Measurements from ENCODE around the gene SEZ6L2. TPM values are rescaled to one million over a fixed set of nuclear protein-coding genes. Genes with fewer than 3 reads are reported as not detected.

Gene SEZ6L2
- total and polyA plus RNA-seq, 2 of the 8 experiments (the other 6 are each of a cell fraction or from before 2014, with no cell fraction given) = 43.5 to 47.7 TPM

GRCh38 chr16:29878172-29878571 is 21.2 kb downstream of the SEZ6L2 start:
- Histone ChIP-seq H3K9me3 (ENCODE audit: insufficient read depth in 2 of 2, low read depth in 1 of 2, low read length in 1 of 2) (no peaks in the 10 kb centered on the region), H3K79me2 (ENCODE audit: control insufficient read depth in 1 of 2, insufficient read depth in 2 of 2, low read length in 2 of 2) (no peaks in the 10 kb centered on the region; a peak in 1 of 4 replicates), H2BK12ac (ENCODE audit: low read depth, low read length) (peak overlapping the region; percentile 52; the same call in 1 of the 2 replicates), H4K5ac (ENCODE audit: insufficient read length, low read depth, low read length) (no peak overlapping the region), H2BK120ac (replicated peaks; ENCODE audit: low read depth, low read length) (no peak overlapping the region), H3K23ac (ENCODE audit: insufficient read length) (no peak overlapping the region), H2BK15ac (ENCODE audit: low read length) (no peak overlapping the region), H4K8ac (ENCODE audit: extremely low read depth, insufficient read depth, low read length) (no peak overlapping the region), H3K4ac (replicated peaks; ENCODE audit: insufficient read length, low read depth, low read length) (no peak overlapping the region), H4K20me1 (replicated peaks in 1 of 2; ENCODE audit: control insufficient read depth in 1 of 2, insufficient read depth in 2 of 2, low read length in 2 of 2) (peaks cover 0 to 1% of the 10 kb centered on the region in 2 experiments), H3K4me1 (replicated peaks in 1 of 4; ENCODE audit: control insufficient read depth in 3 of 4, insufficient read depth in 4 of 4, low read length in 3 of 4) (peaks cover 0 to 11% (median 7%) of the 10 kb centered on the region in 4 experiments; a peak in 5 of 7 replicates), H2BK20ac (ENCODE audit: low read length) (no peak overlapping the region), H2AFZ (ENCODE audit: low read length) (0 out of 2 replicates have a peak overlapping the region, but pooled peaks have one; percentile 37), H3K4me2 (ENCODE audit: insufficient read depth in 1 of 2, low read depth in 2 of 2, low read length in 2 of 2) (peak overlapping the region; percentile 47 to 69; a peak in 3 of 4 replicates), H2AK5ac (ENCODE audit: low read depth, low read length) (peak overlapping the region; percentile 4; the same call in 1 of the 2 replicates), H3K18ac (ENCODE audit: extremely low read depth, low read length) (no peak overlapping the region), H3K27ac (ENCODE audit: low read depth, low read length) (peak overlapping the region; percentile 42), H3K36me3 (ENCODE audit: control insufficient read depth in 2 of 4, insufficient read depth in 4 of 4, low read length in 3 of 4) (peaks cover 0 to 5% (median 0%) of the 10 kb centered on the region in 4 experiments; a peak in 6 of 8 replicates), H3K9ac (replicated peaks in 1 of 4; ENCODE audit: extremely low read depth in 1 of 4, low read depth in 3 of 4, low read length in 3 of 4) (peak overlapping the region in 2 of 4 experiments; percentile 10 to 38; a peak in 3 of 7 replicates), H3K14ac (ENCODE audit: insufficient read length) (no peak overlapping the region), H3K79me1 (ENCODE audit: low read depth, low read length) (no peaks in the 10 kb centered on the region), H2BK5ac (ENCODE audit: low read depth, low read length) (no peak overlapping the region), H3K27me3 (replicated peaks in 1 of 4; ENCODE audit: control insufficient read depth in 3 of 4, extremely low read depth in 1 of 4, insufficient read depth in 3 of 4, low read length in 3 of 4) (no peaks in the 10 kb centered on the region), H4K91ac (replicated peaks; ENCODE audit: insufficient read length, low read length) (no peak overlapping the region), H3K4me3 (ENCODE audit: extremely low read depth in 1 of 4, insufficient read depth in 2 of 4, low read depth in 3 of 4, low read length in 4 of 4) (peak overlapping the region in 1 of 4 experiments; percentile 29; a peak in 1 of 8 replicates), H3K23me2 (ENCODE audit: low read depth, low read length) (peaks cover 7% of the 10 kb centered on the region; the same call in 1 of the 2 replicates), H3K56ac (replicated peaks; ENCODE audit: insufficient read length, low read depth, low read length) (no peak overlapping the region)
- WGBS, 2 experiments (ENCODE audit: extremely low coverage in 1 of 2, insufficient coverage in 1 of 2, insufficient read length in 1 of 2, insufficient replicate concordance in 2 of 2, low coverage in 1 of 2, low lambda C conversion rate in 2 of 2, missing lambda C conversion rate in 1 of 2) = 87% methylated on average over 14 of the region's 14 CpGs; no CpG with 5 or more reads in 1 of the 2 experiments
- ChIA-PET POLR2A (ENCODE audit: partially characterized antibody) (interaction anchor here (0.8 to 2.2 kb wide), 9 partner anchors 10 to 169 kb away, joined by 3 to 15 read pairs (median 5); partner anchors contain the start of genes ASPHD1 and SEZ6L2), CTCF (ENCODE audit: partially characterized antibody) (interaction anchor here (0.8 to 1.7 kb wide), 9 partner anchors 9 to 84 kb away, joined by 3 to 8 read pairs (median 4); partner anchors contain the start of genes ASPHD1, PAGR1 and TMEM219)
- FAIRE-seq (no peak), DNase-seq (ENCODE audit: low read depth in 1 of 2, low spot score in 2 of 2) (no peak)
- TF ChIP-seq MAFK (IDR thresholded peaks at IDR 0.05; ENCODE audit: low read depth, low read length) (no peak), HDAC6 (IDR thresholded peaks at IDR 0.05; ENCODE audit: low read depth, low read length) (no peak), TEAD4 (IDR thresholded peaks at IDR 0.05; ENCODE audit: low read depth, low read length) (no peak), CBX8 (IDR thresholded peaks at IDR 0.05; ENCODE audit: borderline replicate concordance, low read depth, low read length) (no peak), SP2 (IDR thresholded peaks at IDR 0.05; ENCODE audit: low read length) (no peak), GTF2F1 (IDR thresholded peaks at IDR 0.05; ENCODE audit: borderline replicate concordance, low read depth, low read length) (no peak), TBP (IDR thresholded peaks at IDR 0.05; ENCODE audit: low read depth, low read length) (no peak), JUN (IDR thresholded peaks at IDR 0.05; ENCODE audit: low read depth, low read length) (no peak), SIX5 (IDR thresholded peaks at IDR 0.05; ENCODE audit: low read depth, low read length) (no peak), CEBPB (IDR thresholded peaks at IDR 0.05; ENCODE audit: low read depth, low read length) (no peak), SP4 (IDR thresholded peaks at IDR 0.05; ENCODE audit: low read length) (no peak), POLR2A (IDR thresholded peaks at IDR 0.05; ENCODE audit: control extremely low read depth in 1 of 2, low read depth in 2 of 2, low read length in 2 of 2) (no peak), KDM5A (IDR thresholded peaks at IDR 0.05; ENCODE audit: low read length) (no peak), CBX5 (IDR thresholded peaks at IDR 0.05; ENCODE audit: low read depth, low read length) (no peak)
- TF ChIP-seq, protein P1, sequence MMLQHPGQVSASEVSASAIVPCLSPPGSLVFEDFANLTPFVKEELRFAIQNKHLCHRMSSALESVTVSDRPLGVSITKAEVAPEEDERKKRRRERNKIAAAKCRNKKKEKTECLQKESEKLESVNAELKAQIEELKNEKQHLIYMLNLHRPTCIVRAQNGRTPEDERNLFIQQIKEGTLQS (IDR thresholded peaks at IDR 0.05; ENCODE audit: insufficient read depth, low read depth, low read length) = no peak
